Uterus (tissue), 4 donors: ENCODE measurements around the gene PGM1. TPM values are rescaled to one million over a fixed set of nuclear protein-coding genes. Genes with fewer than 3 reads are reported as not detected.
A peak's percentile ranks its signal among the peaks of the same experiment; 100 is the strongest.
"Not testable (repeated sequence)": the region's sequence is repeated elsewhere in the genome, so short reads cannot be mapped to it uniquely, and the experiment has no call there.

Experiments
- DNase-seq, 2 donors: peaks; one replicate each; pipeline ENCODE4 v3.0.0-alpha.2; 2019 to 2020
- H3K27ac ChIP-seq, 2 donors: fragments of 200-600 bp; sonication (generic); 1 replicate in 1 of 2; 2 replicates in 1 of 2; pipeline ENCODE4 v1.5.1; 2016 to 2018
- H3K27me3 ChIP-seq, 2 donors: fragments of 200-600 bp; sonication (generic); one replicate each; pipeline ENCODE4 v1.5.1; 2018 to 2019; ENCODE audit warnings: control low read depth in 1 of 2
- H3K36me3 ChIP-seq, 2 donors: fragments of 200-600 bp; sonication (generic); one replicate each; pipeline ENCODE4 v1.5.1; 2019; ENCODE audit warnings: control low read depth in 1 of 2
- H3K4me1 ChIP-seq, 2 donors: fragments of 200-600 bp; sonication (generic); one replicate each; pipeline ENCODE4 v1.5.1; 2018 to 2019; ENCODE audit warnings: control low read depth in 1 of 2
- H3K4me3 ChIP-seq, 2 donors: fragments of 200-600 bp; sonication (generic); 1 replicate in 1 of 2; 2 replicates in 1 of 2; pipeline ENCODE4 v1.5.1; 2018 to 2019; ENCODE audit warnings: mild to moderate bottlenecking in 1 of 2
- H3K9me3 ChIP-seq, 2 donors: fragments of 200-600 bp; sonication (generic); one replicate each; pipeline ENCODE4 v1.5.1; 2019; ENCODE audit warnings: control low read depth in 1 of 2
- CTCF ChIP-seq, 4 experiments: fragments of 200-600 bp in 2 of 4; fragments of 450-650 bp in 2 of 4; sonication (generic) in 2 of 4; IDR thresholded peaks; one replicate each; pipeline ENCODE4 v1.5.1; 2016 to 2019; ENCODE audit warnings: antibody characterized with exemption in 4 of 4, mild to moderate bottlenecking in 2 of 4, moderate library complexity in 1 of 4
- POLR2A ChIP-seq, 2 donors: fragments of 450-650 bp; IDR thresholded peaks; one replicate each; pipeline ENCODE4 v1.6.1; 2016; ENCODE audit warnings: antibody characterized with exemption in 2 of 2, mild to moderate bottlenecking in 1 of 2, moderate library complexity in 1 of 2
- intact Hi-C: fragments of 100-400 bp; cut with DNase I; formaldehyde crosslinking; loops from one replicate; pipeline ENCODE4 v1.15.1; 2023; ENCODE audit warnings: low total_unique reads
- total RNA-seq, 4 donors: library from RNA; depleted of rRNA in 3 of 4; stranded (reverse); fragments of >200 nt in 3 of 4; gene quantifications; one replicate each; pipeline versions ENCODE4 v1.1.0 to v1.2.4, GENCODE V29; 2014 to 2023
- donor health status: DM: yes; HTN: yes; CAD: no.

Gene PGM1
- total RNA-seq, 4 donors from 2014 or later = 17.9 to 75.8 (median 27.8) TPM

DNA sequence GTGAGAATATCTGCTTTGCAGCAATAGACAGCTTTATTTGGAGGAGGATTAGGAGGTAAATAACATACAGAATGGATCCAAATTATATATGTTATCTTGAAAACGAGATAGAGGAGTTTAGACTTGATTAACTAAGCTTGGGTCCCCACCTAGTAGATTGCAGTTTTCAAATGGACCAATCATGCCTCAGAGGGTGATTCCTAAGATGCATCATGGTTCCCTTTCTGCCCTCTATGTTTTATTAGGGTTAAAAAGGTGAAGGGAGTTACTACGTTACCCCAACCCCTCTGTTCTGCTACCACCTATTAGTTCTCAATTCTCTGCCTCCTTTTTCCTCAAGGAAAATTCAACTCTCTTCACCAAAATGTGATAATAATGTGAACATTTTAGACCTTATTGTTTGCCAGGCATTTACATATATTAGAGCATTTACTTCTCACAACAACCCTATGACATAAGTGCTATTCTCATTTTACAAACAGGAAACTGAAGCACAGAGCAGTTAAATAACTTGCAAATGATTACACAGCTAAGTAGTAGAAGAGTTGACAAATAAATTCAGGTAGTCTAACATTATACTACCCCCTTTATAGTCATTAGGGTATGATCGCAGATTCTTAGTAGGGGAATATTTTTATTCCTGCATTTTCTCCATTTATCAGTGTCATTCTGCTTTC, 23.4 kb upstream of the PGM1 start:
- intact Hi-C loops = no loop called here

DNA sequence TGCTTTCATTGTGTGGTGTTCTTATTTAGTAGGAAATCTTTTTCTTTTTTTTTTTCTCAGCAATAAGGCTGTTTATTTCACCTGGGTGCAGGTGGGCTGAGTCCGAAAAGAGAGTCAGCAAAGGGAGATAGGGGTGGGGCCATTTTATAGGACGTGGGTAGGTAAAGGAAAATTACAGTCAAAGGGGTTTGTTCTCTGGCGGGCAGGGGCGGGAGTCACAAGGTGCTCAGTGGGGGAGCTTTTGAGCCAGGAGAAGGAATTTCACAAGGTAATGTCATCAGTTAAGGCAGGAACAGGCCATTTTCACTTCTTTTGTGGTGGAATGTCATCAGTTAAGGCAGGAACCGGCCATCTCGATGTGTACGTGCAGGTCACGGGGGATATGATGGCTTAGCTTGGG, 20.5 kb upstream of the PGM1 start:
- H3K36me3 ChIP-seq, H3K27me3 ChIP-seq, DNase-seq, H3K4me3 ChIP-seq, H3K27ac ChIP-seq, H3K9me3 ChIP-seq, intact Hi-C loops, H3K4me1 ChIP-seq: not testable (repeated sequence)

More for the DNA sequence above, 23.4 kb upstream of the PGM1 start:
- TF ChIP-seq CTCF (IDR thresholded peaks at IDR 0.05) (no peak), POLR2A (IDR thresholded peaks at IDR 0.05) (no peak)
- Histone ChIP-seq H3K4me1 (no peaks in the 10 kb centered on the region), H3K36me3 (no peaks in the 10 kb centered on the region), H3K4me3 (no peak overlapping the region), H3K27me3 (no peaks in the 10 kb centered on the region), H3K9me3 (no peaks in the 10 kb centered on the region), H3K27ac (no peak overlapping the region)
- DNase-seq = no peak

GRCh38 chr1:63574203-63574796, 18.9 kb upstream of the PGM1 start:
- H3K27ac ChIP-seq, H3K4me3 ChIP-seq, H3K27me3 ChIP-seq, DNase-seq, intact Hi-C loops, H3K9me3 ChIP-seq, H3K4me1 ChIP-seq, H3K36me3 ChIP-seq: not testable (repeated sequence)

GRCh38 chr1:63575340-63575826, 17.8 kb upstream of the PGM1 start:
- no peak for DNase-seq
- Histone ChIP-seq H3K9me3 (no peaks in the 10 kb centered on the region), H3K36me3 (no peaks in the 10 kb centered on the region), H3K27ac (no peak overlapping the region), H3K4me1 (no peaks in the 10 kb centered on the region), H3K4me3 (no peak overlapping the region), H3K27me3 (no peaks in the 10 kb centered on the region)
- TF ChIP-seq POLR2A (IDR thresholded peaks at IDR 0.05) (no peak), CTCF (IDR thresholded peaks at IDR 0.05) (peak; percentile 43 to 80 (median 56))
- intact Hi-C loops = no loop called here

- H3K4me3 ChIP-seq, H3K36me3 ChIP-seq, DNase-seq, H3K4me1 ChIP-seq, H3K27me3 ChIP-seq, intact Hi-C loops, H3K27ac ChIP-seq, H3K9me3 ChIP-seq: not testable (repeated sequence)
Measured at GRCh38 chr1:63586326-63586725, 6.9 kb upstream of the PGM1 start.

DNA sequence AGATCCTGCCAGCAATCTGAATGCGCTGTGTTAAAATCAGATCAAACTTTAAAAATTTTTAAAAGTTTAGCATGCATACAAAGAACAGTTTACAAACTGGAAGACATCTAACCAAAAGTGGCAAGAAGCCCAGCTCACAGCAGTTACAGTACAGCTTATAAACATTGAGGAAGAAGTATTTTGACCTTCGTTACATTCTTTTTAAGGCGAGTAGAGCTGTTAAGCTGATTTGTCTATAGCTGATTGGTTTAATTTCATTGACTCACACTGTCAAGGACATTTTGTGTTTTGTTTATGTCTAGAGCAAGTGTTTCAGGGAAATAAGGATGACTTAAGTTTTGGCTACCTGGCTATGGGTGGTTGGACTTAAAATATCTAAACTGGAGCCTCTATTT, 3.0 kb upstream of the PGM1 start:
- DNase-seq = no peak

DNA sequence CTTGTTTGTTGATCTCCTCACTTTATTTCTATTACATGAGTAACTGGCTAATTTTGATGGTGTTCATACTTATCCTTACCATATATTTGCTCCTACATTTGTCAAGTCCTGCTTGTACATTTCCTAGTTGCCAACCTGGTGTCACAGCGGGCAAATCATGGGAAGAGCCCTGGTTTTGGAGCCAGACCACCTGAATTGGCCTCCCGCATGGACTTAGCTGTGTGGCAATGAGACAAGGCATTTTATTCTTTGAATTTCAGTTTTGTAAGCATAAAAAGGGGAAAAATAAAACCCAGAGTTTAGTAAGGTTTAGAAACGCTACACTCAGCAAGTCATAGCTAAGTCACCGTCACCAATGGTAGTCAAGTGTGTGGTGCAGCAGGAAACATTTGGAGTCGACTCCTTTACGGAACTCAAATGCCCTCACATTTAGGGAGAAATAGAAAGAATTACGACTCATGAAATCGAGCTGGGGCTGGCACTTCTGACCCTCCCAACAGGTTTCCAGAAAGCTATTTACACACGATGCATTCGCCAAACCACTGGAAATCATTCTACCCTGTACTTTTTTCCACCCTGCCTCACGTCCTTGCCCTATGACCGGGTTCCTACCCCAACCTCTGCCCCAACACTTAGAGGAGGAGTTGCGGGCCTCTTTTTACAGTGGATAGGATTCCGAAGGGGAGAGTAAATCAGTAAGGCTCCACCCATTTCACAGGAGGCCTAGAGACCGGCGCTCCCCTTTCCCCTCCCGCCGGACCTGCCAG, 492 bp upstream of the PGM1 start:
- intact Hi-C loops = no loop called here
- peak overlapping the region; percentile 74 to 81 for H3K27ac ChIP-seq
- DNase-seq = no peak
- no peaks in the 10 kb centered on the region for H3K27me3 ChIP-seq
- H3K4me3 ChIP-seq = peak overlapping the region; percentile 74
- no peaks in the 10 kb centered on the region for H3K9me3 ChIP-seq
- H3K36me3 ChIP-seq = no peaks in the 10 kb centered on the region
- no peaks in the 10 kb centered on the region for H3K4me1 ChIP-seq
- no peak for TF ChIP-seq POLR2A (IDR thresholded peaks at IDR 0.05)
- no peak for TF ChIP-seq CTCF (IDR thresholded peaks at IDR 0.05)

More for the DNA sequence above, 3.0 kb upstream of the PGM1 start:
- Histone ChIP-seq H3K4me3 (no peak overlapping the region), H3K9me3 (no peaks in the 10 kb centered on the region), H3K27ac (no peak overlapping the region), H3K27me3 (no peaks in the 10 kb centered on the region), H3K36me3 (no peaks in the 10 kb centered on the region), H3K4me1 (no peaks in the 10 kb centered on the region)
- TF ChIP-seq POLR2A (IDR thresholded peaks at IDR 0.05) = no peak
- intact Hi-C loops = no loop called here
